Tibial nerve (tissue), 4 donors: ENCODE results near the gene REV1. TPM values are rescaled to one million over a fixed set of nuclear protein-coding genes. Genes with fewer than 3 reads are reported as not detected.
"Not testable (repeated sequence)": the region's sequence is repeated elsewhere in the genome, so short reads cannot be mapped to it uniquely, and the experiment has no call there.

Experiments
- DNase-seq, 2 donors: peaks; one replicate each; pipeline ENCODE4 v3.0.0-alpha.2; 2019; ENCODE audit warnings: low spot score in 2 of 2
- H3K27ac ChIP-seq, 4 donors: fragments of 200-600 bp; sonication (generic) in 3 of 4; one replicate each; pipeline ENCODE4 v1.5.1; 2017 to 2019; ENCODE audit warnings: mild to moderate bottlenecking in 1 of 4
- H3K27me3 ChIP-seq, 2 donors: fragments of 200-600 bp; sonication (generic) in 1 of 2; one replicate each; pipeline versions ENCODE4 v1.5.1 to v1.6.0; 2017 to 2019
- H3K36me3 ChIP-seq, 3 donors: fragments of 200-600 bp; sonication (generic); one replicate each; pipeline ENCODE4 v1.5.1; 2018 to 2019
- H3K4me1 ChIP-seq, 4 donors: fragments of 200-600 bp; sonication (generic) in 3 of 4; one replicate each; pipeline ENCODE4 v1.5.1; 2017 to 2019
- H3K4me3 ChIP-seq, 4 donors: fragments of 200-600 bp; sonication (generic) in 3 of 4; one replicate each; pipeline ENCODE4 v1.5.1; 2017 to 2019; ENCODE audit warnings: mild to moderate bottlenecking in 1 of 4, moderate library complexity in 1 of 4
- H3K9me3 ChIP-seq, 4 donors: fragments of 200-600 bp; sonication (generic) in 3 of 4; one replicate each; pipeline ENCODE4 v1.5.1; 2017 to 2019
- EP300 ChIP-seq, 2 donors: sonication (generic); formaldehyde crosslinking; IDR thresholded peaks; one replicate each; pipeline ENCODE4 v1.6.1; 2017; ENCODE audit warnings: antibody characterized with exemption in 2 of 2, mild to moderate bottlenecking in 1 of 2
- POLR2A ChIP-seq, 2 donors: fragments of 450-650 bp; IDR thresholded peaks; one replicate each; pipeline ENCODE4 v1.6.1; 2017; ENCODE audit warnings: antibody characterized with exemption in 2 of 2, mild to moderate bottlenecking in 2 of 2, moderate library complexity in 2 of 2
- WGBS, 2 donors: methylation state at CpG; one replicate each; pipeline ENCODE4 v1.1.5; 2018; 5-methylcytosine and 5-hydroxymethylcytosine counted together
- total RNA-seq, 4 donors: library from RNA; depleted of rRNA; stranded (reverse); fragments of >200 nt; gene quantifications; one replicate each; pipeline ENCODE4 v1.1.0, GENCODE V29; 2016
- TF ChIP-seq, protein P1 (sequence below), 5 experiments: fragments of 200-600 bp in 3 of 5; fragments of 450-650 bp in 2 of 5; sonication (generic) in 3 of 5; IDR thresholded peaks; one replicate each; pipeline ENCODE4 v1.5.1; 2016 to 2019; ENCODE audit warnings: antibody characterized with exemption in 5 of 5, mild to moderate bottlenecking in 3 of 5, moderate library complexity in 2 of 5

Gene REV1
- total RNA-seq, 4 donors from 2014 or later: 38.2 to 93.5 (median 64.6) TPM

DNA sequence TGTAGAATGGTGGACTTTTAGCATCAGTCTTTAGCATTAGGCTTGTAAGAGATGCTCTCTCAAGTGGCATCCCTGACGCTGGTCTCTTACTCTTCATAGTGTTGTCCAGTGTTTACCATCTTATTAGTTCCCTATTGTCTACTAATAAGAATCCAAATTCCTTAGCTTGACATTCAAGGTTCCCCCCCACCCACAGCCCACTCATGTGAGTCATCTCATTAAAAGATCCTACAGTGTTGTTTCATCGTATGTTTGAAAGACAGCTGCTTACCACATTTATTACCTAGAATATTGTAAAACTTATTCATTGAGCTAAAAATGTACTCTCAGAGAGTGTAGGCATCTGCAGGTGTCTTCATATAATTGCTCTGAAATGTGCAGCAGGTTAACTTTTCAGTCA lies 124.2 kb downstream of the REV1 start:
- no peak overlapping the region for H3K4me3 ChIP-seq
- peaks cover 3 to 91% (median 11%) of the 10 kb centered on the region in 3 donors for H3K36me3 ChIP-seq
- no peak for DNase-seq
- WGBS, 2 donors: 31 to 49% methylated on average over 2 of the region's 2 CpGs
- no peak overlapping the region for H3K27ac ChIP-seq
- no peaks in the 10 kb centered on the region for H3K9me3 ChIP-seq
- TF ChIP-seq, protein P1, sequence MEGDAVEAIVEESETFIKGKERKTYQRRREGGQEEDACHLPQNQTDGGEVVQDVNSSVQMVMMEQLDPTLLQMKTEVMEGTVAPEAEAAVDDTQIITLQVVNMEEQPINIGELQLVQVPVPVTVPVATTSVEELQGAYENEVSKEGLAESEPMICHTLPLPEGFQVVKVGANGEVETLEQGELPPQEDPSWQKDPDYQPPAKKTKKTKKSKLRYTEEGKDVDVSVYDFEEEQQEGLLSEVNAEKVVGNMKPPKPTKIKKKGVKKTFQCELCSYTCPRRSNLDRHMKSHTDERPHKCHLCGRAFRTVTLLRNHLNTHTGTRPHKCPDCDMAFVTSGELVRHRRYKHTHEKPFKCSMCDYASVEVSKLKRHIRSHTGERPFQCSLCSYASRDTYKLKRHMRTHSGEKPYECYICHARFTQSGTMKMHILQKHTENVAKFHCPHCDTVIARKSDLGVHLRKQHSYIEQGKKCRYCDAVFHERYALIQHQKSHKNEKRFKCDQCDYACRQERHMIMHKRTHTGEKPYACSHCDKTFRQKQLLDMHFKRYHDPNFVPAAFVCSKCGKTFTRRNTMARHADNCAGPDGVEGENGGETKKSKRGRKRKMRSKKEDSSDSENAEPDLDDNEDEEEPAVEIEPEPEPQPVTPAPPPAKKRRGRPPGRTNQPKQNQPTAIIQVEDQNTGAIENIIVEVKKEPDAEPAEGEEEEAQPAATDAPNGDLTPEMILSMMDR (IDR thresholded peaks at IDR 0.05): no peak
- TF ChIP-seq EP300 (IDR thresholded peaks at IDR 0.05): no peak
- no peak for TF ChIP-seq POLR2A (IDR thresholded peaks at IDR 0.05)
- no peaks in the 10 kb centered on the region for H3K27me3 ChIP-seq
- no peaks in the 10 kb centered on the region for H3K4me1 ChIP-seq

DNA sequence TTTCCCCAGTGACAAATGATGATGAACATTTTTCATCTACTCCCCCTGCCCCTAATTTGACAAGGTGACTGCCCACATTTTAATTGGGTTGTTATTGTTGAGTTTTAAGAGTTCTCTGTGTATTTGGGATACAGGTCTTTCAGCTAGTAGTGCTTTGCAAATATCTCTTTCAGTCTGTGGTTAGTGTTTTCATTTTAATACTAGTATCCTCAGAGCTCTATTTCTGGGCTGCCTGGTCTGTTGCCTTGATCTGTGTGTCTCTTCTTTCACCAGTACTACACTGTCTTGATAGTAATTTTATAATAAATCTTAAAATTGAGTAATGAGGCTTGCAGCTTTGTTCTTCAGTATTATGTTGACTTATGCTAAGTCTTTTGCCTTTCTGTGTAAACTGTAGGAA lies 133.0 kb downstream of the REV1 start:
- Histone ChIP-seq H3K27me3 (no peaks in the 10 kb centered on the region), H3K4me3 (no peak overlapping the region), H3K9me3 (no peaks in the 10 kb centered on the region), H3K36me3 (peaks cover 0 to 5% (median 0%) of the 10 kb centered on the region in 3 donors), H3K4me1 (peaks cover 0 to 6% (median 0%) of the 10 kb centered on the region in 4 donors), H3K27ac (no peak overlapping the region)
- TF ChIP-seq, protein P1 (IDR thresholded peaks at IDR 0.05): no peak
- no peak for TF ChIP-seq POLR2A (IDR thresholded peaks at IDR 0.05)
- no peak for TF ChIP-seq EP300 (IDR thresholded peaks at IDR 0.05)
- no peak for DNase-seq

DNA sequence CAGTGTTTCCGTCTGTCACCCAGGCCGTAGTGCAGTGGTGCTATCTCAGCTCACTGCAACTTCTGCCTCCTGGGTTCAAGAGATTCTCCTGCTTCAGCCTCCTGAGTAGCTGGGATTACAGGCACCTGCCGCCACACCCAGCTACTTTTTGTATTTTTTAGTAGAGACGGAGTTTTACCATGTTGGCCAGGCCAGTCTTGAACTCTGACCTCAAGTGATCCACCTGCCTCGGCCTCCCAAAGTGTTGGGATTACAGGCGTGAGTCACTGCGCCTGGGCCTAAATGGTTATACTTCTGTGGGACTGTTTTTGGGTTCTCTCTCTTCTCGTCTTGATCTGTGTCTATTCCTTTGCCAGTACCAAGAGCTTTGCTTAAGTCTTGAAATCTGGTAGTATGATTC lies 135.0 kb downstream of the REV1 start:
- H3K4me1 ChIP-seq, H3K9me3 ChIP-seq, H3K4me3 ChIP-seq, H3K27me3 ChIP-seq, H3K27ac ChIP-seq, H3K36me3 ChIP-seq, DNase-seq: not testable (repeated sequence)
- WGBS, 2 donors: 90 to 97% methylated on average over 8 of the region's 8 CpGs

DNA sequence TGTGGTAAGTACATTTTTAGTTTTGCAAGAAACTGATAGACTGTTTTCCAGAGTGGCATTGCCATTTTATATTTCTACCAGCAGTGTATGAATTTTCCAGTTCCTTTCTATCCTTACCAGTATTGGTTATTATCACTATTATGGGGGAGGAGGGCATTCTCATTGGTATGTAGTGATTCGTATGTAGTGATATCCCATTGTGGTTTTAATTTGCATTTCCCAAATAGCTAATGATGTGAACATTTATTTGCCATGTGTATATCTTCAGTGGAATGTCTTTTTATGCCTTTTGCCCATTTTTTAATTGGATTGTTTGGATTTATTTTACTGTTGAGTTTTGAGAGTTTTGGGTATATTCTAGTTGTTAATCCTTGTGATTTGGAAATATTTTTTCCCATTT lies 135.7 kb downstream of the REV1 start:
- H3K27me3 ChIP-seq: no peaks in the 10 kb centered on the region
- no peak for DNase-seq
- H3K27ac ChIP-seq: no peak overlapping the region
- no peaks in the 10 kb centered on the region for H3K9me3 ChIP-seq
- TF ChIP-seq, protein P1 (IDR thresholded peaks at IDR 0.05): no peak
- TF ChIP-seq EP300 (IDR thresholded peaks at IDR 0.05) (no peak), POLR2A (IDR thresholded peaks at IDR 0.05) (no peak)
- 73 to 83% methylated on average over 1 of the region's 1 CpG for WGBS, 2 donors
- H3K36me3 ChIP-seq: no peaks in the 10 kb centered on the region
- H3K4me3 ChIP-seq: no peak overlapping the region
- H3K4me1 ChIP-seq: peaks cover 0 to 13% (median 0%) of the 10 kb centered on the region in 4 donors

Other genes starting within 250 kb of the REV1 start
- gene LYG2, start 234.4 kb downstream of the REV1 start, total RNA-seq: not detected
- 1 to 10 TPM in 3 of 4 donors, under 1 TPM in 1; 0.66 to 2.7 (median 1.9) TPM for gene LYG1, start 188.8 kb downstream of the REV1 start, total RNA-seq
- gene TXNDC9, start 153.7 kb downstream of the REV1 start, total RNA-seq: 10 to 100 TPM; 25.3 to 37.1 (median 29.7) TPM
- 10 to 100 TPM; 28.8 to 47.4 (median 42.3) TPM for gene EIF5B, start 152.6 kb downstream of the REV1 start, total RNA-seq